ENCODE measurements around the gene SPTBN5. TPM values are rescaled to one million over a fixed set of nuclear protein-coding genes. Genes with fewer than 3 reads are reported as not detected.

The SPTBN5 gene
- total and polyA plus RNA-seq, 4 donors = 1.6 to 3.5 (median 1.9) TPM

DNA sequence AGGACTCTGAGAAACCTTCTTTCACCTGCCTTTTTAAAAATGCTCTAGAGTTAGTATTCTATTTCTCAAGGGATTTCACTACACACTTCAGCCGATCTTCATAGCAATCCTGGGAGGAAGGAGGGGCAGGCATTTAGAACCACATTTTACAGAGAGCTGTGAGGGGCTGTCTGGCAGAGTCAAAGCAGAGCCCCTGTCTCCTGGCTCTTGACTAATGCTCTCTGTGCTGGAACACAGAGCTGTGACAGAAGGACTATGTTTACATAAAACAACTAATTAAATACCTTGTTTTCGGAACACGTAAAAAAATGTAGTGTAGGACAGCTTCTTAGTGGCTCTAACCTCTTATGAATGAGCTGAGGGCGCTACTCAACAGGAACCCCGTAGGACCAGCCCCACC is 7.6 kb upstream of the SPTBN5 start:
- H3K27me3 ChIP-seq (ENCODE audit: control insufficient read depth in 3 of 3, insufficient read depth in 3 of 3, low read length in 2 of 3) = no peaks in the 10 kb centered on the region
- H3K36me3 ChIP-seq (ENCODE audit: control insufficient read depth in 4 of 4, insufficient read depth in 4 of 4, low read length in 4 of 4) = peaks cover 0 to 37% (median 2%) of the 10 kb centered on the region in 4 donors
- no peak overlapping the region for H3K9ac ChIP-seq (ENCODE audit: insufficient read depth in 1 of 2, low read length in 2 of 2)
- peaks cover 0 to 10% (median 3%) of the 10 kb centered on the region in 5 donors for H3K4me1 ChIP-seq (ENCODE audit: control insufficient read depth in 5 of 5, insufficient read depth in 5 of 5, low read length in 5 of 5)
- TF ChIP-seq, protein P1, sequence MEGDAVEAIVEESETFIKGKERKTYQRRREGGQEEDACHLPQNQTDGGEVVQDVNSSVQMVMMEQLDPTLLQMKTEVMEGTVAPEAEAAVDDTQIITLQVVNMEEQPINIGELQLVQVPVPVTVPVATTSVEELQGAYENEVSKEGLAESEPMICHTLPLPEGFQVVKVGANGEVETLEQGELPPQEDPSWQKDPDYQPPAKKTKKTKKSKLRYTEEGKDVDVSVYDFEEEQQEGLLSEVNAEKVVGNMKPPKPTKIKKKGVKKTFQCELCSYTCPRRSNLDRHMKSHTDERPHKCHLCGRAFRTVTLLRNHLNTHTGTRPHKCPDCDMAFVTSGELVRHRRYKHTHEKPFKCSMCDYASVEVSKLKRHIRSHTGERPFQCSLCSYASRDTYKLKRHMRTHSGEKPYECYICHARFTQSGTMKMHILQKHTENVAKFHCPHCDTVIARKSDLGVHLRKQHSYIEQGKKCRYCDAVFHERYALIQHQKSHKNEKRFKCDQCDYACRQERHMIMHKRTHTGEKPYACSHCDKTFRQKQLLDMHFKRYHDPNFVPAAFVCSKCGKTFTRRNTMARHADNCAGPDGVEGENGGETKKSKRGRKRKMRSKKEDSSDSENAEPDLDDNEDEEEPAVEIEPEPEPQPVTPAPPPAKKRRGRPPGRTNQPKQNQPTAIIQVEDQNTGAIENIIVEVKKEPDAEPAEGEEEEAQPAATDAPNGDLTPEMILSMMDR (IDR thresholded peaks at IDR 0.05; ENCODE audit: control extremely low read depth, extremely low read depth) = no peak
- peaks cover 0 to 1% (median 0%) of the 10 kb centered on the region in 4 donors for H3K9me3 ChIP-seq (ENCODE audit: control insufficient read depth in 4 of 4, insufficient read depth in 3 of 4, low read length in 3 of 4)
- no peak overlapping the region for H3K27ac ChIP-seq (ENCODE audit: low read depth in 1 of 2, low read length in 1 of 2)
- 80 to 84% methylated on average over 5 of the region's 5 CpGs for WGBS, 2 donors
- H3K4me3 ChIP-seq = no peak overlapping the region
- DNase-seq (no peak), ATAC-seq (ENCODE audit: insufficient read depth, low FRiP score) (no peak)

DNA sequence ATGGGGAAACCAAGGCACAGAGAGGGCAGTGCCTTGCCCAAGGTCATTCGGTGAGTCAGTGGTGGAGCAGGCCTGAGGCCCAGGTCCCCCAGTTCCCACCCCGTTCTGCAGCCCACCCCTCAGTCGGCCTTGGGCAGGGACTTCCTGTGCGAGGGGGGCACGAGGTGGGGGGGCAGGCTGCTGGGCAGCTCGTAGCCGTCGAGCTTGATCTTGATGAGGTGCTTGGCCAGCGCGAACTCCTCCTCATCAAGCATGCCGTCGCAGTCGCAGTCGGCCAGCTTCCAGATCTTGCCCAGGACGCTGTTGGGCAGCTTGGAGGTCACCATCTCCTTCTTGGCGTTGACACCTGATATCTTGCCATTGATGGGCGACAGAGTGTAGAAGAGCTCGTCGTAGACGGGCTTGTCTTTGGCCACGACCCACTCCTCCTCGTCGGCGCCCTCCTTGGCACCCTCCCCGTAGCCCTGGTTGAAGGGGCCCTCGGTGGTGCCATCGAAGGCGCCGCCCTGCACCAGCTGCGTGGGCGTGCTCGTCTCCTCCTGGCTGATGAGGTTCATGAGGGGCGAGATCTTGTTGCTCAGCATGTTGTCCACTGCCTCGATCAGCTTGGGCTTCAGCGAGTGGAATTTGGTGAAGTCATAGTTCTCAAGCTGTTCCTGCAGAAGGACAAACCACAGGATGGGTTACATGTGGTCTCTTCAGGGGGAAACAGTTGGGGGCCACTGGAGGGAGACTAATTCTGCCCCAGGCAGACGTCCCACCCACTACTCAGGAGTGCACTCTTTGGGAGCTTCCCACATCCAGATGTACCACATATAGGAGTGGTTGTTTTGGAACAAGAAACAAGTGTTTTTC is 6.9 kb upstream of the SPTBN5 start:
- H3K9ac ChIP-seq (ENCODE audit: insufficient read depth in 1 of 2, low read length in 2 of 2) = no peak overlapping the region
- TF ChIP-seq, protein P1 (IDR thresholded peaks at IDR 0.05; ENCODE audit: control extremely low read depth, extremely low read depth) = no peak
- whole genome bisulfite sequencing, 2 donors = 89 to 91% methylated on average over 36 of the region's 36 CpGs
- H3K4me1 ChIP-seq (ENCODE audit: control insufficient read depth in 5 of 5, insufficient read depth in 5 of 5, low read length in 5 of 5) = peaks cover 0 to 10% (median 5%) of the 10 kb centered on the region in 5 donors
- peak overlapping the region in 1 of 2 donors; percentile 5 for H3K27ac ChIP-seq (ENCODE audit: low read depth in 1 of 2, low read length in 1 of 2)
- peaks cover 0 to 36% (median 2%) of the 10 kb centered on the region in 4 donors for H3K36me3 ChIP-seq (ENCODE audit: control insufficient read depth in 4 of 4, insufficient read depth in 4 of 4, low read length in 4 of 4)
- H3K9me3 ChIP-seq (ENCODE audit: control insufficient read depth in 4 of 4, insufficient read depth in 3 of 4, low read length in 3 of 4) = no peaks in the 10 kb centered on the region
- no peaks in the 10 kb centered on the region for H3K27me3 ChIP-seq (ENCODE audit: control insufficient read depth in 3 of 3, insufficient read depth in 3 of 3, low read length in 2 of 3)
- no peak for DNase-seq
- no peak overlapping the region for H3K4me3 ChIP-seq
- ATAC-seq (ENCODE audit: insufficient read depth, low FRiP score) = no peak

DNA sequence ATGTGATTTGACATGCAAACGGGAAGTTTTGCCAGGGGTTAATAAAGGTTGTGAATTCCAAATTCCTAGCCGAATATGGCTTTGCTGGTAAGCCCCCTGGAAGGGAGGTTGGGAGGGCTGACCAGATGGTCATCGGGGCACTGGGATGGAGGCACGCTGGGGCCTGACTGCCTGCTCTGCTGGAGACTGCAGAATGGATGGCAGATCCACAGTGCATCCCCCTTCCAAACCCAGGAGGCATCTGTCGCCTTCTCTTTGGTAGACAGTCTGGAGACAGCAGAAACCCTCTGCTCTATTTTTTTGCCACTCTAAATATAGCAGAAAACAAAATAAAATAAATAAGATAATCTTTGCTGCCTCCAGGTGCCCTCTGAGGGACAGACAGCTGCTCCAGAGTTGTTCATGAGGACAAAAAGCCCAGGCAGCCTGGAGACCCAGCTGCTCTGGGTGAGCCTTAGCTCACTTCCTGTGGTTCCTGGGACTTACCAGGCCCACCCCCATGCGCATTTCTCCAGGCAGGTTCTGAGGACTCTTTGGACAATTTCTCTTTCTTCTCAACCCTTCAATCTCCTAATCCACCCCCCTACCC is 6.1 kb upstream of the SPTBN5 start:
- no peak for ATAC-seq (ENCODE audit: insufficient read depth, low FRiP score)
- H3K27ac ChIP-seq (ENCODE audit: low read depth in 1 of 2, low read length in 1 of 2) = no peak overlapping the region
- no peak overlapping the region for H3K4me3 ChIP-seq
- no peak overlapping the region for H3K9ac ChIP-seq (ENCODE audit: insufficient read depth in 1 of 2, low read length in 2 of 2)
- H3K36me3 ChIP-seq (ENCODE audit: control insufficient read depth in 4 of 4, insufficient read depth in 4 of 4, low read length in 4 of 4) = peaks cover 0 to 33% (median 2%) of the 10 kb centered on the region in 4 donors
- WGBS, 2 donors = 85 to 90% methylated on average over 6 of the region's 6 CpGs
- TF ChIP-seq, protein P1 (IDR thresholded peaks at IDR 0.05; ENCODE audit: control extremely low read depth, extremely low read depth) = no peak
- DNase-seq = no peak
- H3K27me3 ChIP-seq (ENCODE audit: control insufficient read depth in 3 of 3, insufficient read depth in 3 of 3, low read length in 2 of 3) = no peaks in the 10 kb centered on the region
- peaks cover 0 to 10% (median 6%) of the 10 kb centered on the region in 5 donors for H3K4me1 ChIP-seq (ENCODE audit: control insufficient read depth in 5 of 5, insufficient read depth in 5 of 5, low read length in 5 of 5)
- no peaks in the 10 kb centered on the region for H3K9me3 ChIP-seq (ENCODE audit: control insufficient read depth in 4 of 4, insufficient read depth in 3 of 4, low read length in 3 of 4)

All from lung (tissue), 12 donors.